ENCODE results near the gene NR1H4.
"Not testable (repeated sequence)": the region's sequence is repeated elsewhere in the genome, so short reads cannot be mapped to it uniquely, and the experiment has no call there.

Gene NR1H4

DNA sequence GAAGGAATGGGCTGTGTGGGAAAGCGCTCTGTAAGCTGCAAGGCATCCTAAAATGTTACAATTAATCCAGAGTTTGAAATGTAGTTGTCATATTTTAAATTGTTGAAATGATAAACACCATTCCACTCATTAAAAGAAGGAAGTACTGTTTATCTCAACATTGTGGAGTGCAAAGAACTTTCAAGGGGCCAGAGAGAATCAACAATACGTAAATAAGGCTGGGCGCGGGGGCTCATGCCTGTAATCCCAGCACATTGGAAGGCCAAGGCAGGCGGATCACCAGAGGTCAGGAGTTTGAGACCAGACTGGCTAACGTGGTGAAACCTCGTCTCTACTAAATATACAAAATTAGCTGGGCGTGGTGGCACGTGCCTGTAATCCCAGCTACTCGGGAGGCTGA, 24.5 kb downstream of the NR1H4 start:
- TF ChIP-seq, protein P1, sequence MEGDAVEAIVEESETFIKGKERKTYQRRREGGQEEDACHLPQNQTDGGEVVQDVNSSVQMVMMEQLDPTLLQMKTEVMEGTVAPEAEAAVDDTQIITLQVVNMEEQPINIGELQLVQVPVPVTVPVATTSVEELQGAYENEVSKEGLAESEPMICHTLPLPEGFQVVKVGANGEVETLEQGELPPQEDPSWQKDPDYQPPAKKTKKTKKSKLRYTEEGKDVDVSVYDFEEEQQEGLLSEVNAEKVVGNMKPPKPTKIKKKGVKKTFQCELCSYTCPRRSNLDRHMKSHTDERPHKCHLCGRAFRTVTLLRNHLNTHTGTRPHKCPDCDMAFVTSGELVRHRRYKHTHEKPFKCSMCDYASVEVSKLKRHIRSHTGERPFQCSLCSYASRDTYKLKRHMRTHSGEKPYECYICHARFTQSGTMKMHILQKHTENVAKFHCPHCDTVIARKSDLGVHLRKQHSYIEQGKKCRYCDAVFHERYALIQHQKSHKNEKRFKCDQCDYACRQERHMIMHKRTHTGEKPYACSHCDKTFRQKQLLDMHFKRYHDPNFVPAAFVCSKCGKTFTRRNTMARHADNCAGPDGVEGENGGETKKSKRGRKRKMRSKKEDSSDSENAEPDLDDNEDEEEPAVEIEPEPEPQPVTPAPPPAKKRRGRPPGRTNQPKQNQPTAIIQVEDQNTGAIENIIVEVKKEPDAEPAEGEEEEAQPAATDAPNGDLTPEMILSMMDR (IDR thresholded peaks at IDR 0.05), result no peak
- no peak for DNase-seq
- Histone ChIP-seq H3K36me3 (no peaks in the 10 kb centered on the region), H3K27me3 (no peaks in the 10 kb centered on the region), H3K4me3 (no peak overlapping the region), H3K4me1 (no peaks in the 10 kb centered on the region), H3K27ac (no peak overlapping the region), H3K9me3 (no peaks in the 10 kb centered on the region)
- intact Hi-C loops (cut with DNase I; ENCODE audit: low total_unique reads), result no loop called here

DNA sequence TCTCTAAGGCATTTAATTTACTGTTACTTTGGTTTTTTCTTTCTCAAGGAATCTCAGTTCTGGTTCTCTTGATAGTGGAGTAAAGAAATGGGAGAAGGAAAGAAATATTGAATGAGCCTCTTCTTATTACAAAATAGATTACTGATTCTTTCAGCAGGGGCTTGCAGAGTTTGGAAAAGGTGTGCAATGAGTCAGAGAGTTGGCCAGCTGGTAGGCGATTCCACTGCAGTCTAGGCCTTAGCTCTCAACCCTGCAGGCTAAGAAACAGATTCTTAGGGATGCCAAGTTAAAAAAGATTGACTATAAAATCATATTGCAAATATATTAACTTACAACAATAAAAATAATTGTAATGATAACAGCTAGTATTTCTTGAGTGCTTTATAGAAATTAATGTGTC, 25.8 kb downstream of the NR1H4 start:
- intact Hi-C loops (cut with DNase I; ENCODE audit: low total_unique reads), result no loop called here
- no peak overlapping the region for H3K27ac ChIP-seq

DNA sequence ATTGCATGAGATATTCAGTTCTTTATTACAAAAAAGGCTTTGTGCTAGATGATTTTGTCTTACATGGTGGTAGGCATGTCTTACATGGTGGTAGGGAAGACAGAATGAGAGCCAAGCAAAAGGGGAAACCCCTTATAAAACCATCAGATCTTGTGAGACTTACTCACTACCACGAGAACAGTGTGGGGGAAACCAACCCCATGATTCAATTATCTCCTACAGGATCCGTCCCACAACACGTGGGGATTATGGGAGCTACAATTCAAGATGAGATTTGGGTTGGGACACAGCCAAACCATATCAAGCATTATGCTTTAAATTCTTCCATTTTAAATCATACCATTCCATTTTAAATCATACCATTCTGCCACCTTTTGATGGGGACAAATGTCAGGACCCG, 29.1 kb downstream of the NR1H4 start:
- H3K4me1 ChIP-seq; DNase-seq; H3K9me3 ChIP-seq; H3K36me3 ChIP-seq; H3K27ac ChIP-seq; H3K4me3 ChIP-seq; H3K27me3 ChIP-seq; intact Hi-C loops (cut with DNase I; ENCODE audit: low total_unique reads): not testable (repeated sequence)

More for the DNA sequence above, 25.8 kb downstream of the NR1H4 start:
- TF ChIP-seq, protein P1 (IDR thresholded peaks at IDR 0.05), result no peak
- Histone ChIP-seq H3K36me3 (no peaks in the 10 kb centered on the region), H3K4me1 (no peaks in the 10 kb centered on the region), H3K9me3 (no peaks in the 10 kb centered on the region), H3K27me3 (no peaks in the 10 kb centered on the region), H3K4me3 (no peak overlapping the region)
- DNase-seq, result no peak

DNA sequence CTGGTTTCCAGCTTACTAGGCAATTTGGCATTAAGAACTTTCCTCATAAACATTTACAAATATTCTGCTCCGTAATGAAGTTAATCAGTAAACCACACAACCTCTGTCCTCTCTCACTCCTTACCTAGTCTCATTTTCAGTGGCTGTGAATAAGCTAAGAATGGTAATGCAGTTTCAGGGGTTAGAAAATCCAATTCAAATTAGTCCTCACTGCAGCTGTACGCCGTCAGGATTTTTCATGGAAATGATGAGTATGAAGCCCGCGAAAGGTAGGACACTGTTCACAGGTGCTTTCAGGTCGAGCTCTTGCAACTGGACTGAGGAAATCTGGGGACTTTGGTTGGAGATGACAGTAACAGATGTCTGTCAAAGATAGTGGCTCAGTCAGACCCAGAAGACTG, 29.6 kb downstream of the NR1H4 start:
- H3K36me3 ChIP-seq, result no peaks in the 10 kb centered on the region
- intact Hi-C loops (cut with DNase I; ENCODE audit: low total_unique reads), result no loop called here
- H3K27ac ChIP-seq, result no peak overlapping the region
- H3K4me3 ChIP-seq, result no peak overlapping the region
- no peaks in the 10 kb centered on the region for H3K4me1 ChIP-seq
- H3K9me3 ChIP-seq, result no peaks in the 10 kb centered on the region
- DNase-seq, result no peak
- no peaks in the 10 kb centered on the region for H3K27me3 ChIP-seq
- TF ChIP-seq, protein P1 (IDR thresholded peaks at IDR 0.05), result no peak

DNA sequence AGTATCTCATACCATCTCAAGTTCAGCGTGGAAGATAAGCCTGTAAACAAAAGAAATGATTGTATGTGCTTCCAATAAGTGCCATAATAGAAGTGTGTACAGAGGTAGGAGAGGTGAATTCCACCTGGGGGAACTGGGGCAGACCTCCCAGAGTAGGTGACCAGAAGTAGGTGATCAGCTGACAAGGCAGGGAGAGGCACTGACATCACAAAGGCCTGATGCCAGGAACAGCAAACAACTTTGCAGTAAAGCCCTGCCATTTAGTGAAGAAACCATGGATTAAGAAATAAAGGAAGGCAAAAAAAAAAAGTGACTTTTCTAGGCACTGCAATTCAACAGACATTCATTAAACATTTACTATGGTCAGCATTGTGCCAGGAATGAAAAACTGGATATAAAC, 31.1 kb downstream of the NR1H4 start:
- Histone ChIP-seq H3K27ac (no peak overlapping the region), H3K4me1 (no peaks in the 10 kb centered on the region), H3K4me3 (no peak overlapping the region), H3K27me3 (no peaks in the 10 kb centered on the region), H3K9me3 (no peaks in the 10 kb centered on the region), H3K36me3 (no peaks in the 10 kb centered on the region)
- TF ChIP-seq, protein P1 (IDR thresholded peaks at IDR 0.05), result no peak
- no peak for DNase-seq
- intact Hi-C loops (cut with DNase I; ENCODE audit: low total_unique reads), result no loop called here

DNA sequence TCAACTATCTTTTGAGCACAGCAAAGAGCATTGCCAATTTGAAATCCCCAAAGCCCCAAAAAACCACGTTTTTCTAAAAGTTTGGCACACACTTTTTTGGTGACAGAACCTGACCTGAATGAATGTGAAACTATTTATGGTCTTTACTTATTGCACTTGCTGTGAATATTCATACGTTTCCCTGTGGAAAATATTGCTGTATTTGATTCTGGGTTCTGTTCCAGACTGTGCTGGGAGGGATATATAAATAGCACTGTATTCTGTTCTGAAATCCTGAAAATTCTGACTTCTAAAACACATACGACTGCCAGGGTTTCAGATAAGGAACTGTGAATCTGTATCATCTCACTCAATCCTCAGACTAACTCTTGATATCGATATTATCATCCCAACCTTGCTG, 35.1 kb downstream of the NR1H4 start:
- H3K27ac ChIP-seq, result no peak overlapping the region
- no peak for DNase-seq
- H3K4me3 ChIP-seq, result no peak overlapping the region
- no peaks in the 10 kb centered on the region for H3K27me3 ChIP-seq
- no peaks in the 10 kb centered on the region for H3K9me3 ChIP-seq
- H3K4me1 ChIP-seq, result no peaks in the 10 kb centered on the region
- H3K36me3 ChIP-seq, result no peaks in the 10 kb centered on the region
- TF ChIP-seq, protein P1 (IDR thresholded peaks at IDR 0.05), result no peak
- intact Hi-C loops (cut with DNase I; ENCODE audit: low total_unique reads), result no loop called here
